Hematopoietic multipotent progenitor cell treated with erythropoietin and hydrocortisone succinate and interleukin-3 and kit ligand, for 17 days (in vitro differentiated cells): ENCODE data around the gene FOXP2.

Experiments used
- DNase-seq: peaks from one replicate; pipeline ENCODE4 v3.0.0-alpha.2; 2015; ENCODE audit warnings: low spot score

FOXP2 gene

DNA sequence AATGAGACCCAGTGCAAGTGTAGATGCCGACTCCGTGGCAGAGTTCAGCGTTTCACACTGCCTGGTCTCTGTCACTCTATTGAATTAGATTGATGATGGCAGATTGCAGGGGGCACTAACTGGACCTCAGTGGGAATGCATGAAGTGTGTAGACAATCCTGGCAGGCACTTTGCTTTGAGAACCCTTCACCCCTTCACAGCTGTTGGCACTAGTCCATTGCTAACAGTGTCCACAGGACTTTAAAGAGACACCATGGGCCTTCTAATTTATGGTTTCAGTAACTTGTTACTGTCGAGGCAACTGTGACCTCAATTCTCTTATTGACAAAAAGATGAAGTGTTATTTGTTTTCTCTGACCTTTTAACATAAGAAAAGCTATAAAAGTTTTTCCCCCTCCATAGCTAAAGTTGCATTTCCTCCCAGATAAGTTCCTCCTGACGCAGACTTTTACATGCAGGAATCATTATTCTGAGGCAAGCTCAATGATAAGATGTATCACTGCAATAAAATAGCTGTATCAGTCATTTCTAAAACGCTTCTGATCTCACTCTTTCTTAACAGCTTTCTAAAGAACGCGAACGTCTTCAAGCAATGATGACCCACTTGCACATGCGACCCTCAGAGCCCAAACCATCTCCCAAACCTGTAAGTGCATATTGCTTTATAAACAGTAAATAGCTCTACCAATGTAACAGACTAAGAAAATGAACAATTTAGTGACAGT lies 238.9 kb downstream of the FOXP2 start:
- no peak for DNase-seq

DNA sequence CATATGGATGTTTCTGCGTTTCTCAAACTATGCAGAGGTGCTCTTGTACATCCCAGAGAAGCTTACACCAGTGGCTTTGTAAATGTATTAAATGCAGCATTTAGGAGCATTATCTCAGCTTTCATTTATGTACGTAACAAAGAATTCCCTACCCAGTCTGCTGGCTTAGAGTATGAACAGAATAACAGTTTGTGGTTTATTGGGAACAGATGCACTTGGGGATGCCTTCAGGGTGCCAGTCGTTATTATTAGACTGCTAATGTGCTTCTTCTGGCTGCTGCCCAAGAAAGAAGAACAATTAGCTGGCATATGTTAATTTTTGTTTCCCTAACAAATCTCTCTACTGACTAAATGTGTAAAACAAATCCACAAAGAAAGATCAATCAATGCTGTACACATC lies 241.9 kb downstream of the FOXP2 start:
- DNase-seq = no peak

DNA sequence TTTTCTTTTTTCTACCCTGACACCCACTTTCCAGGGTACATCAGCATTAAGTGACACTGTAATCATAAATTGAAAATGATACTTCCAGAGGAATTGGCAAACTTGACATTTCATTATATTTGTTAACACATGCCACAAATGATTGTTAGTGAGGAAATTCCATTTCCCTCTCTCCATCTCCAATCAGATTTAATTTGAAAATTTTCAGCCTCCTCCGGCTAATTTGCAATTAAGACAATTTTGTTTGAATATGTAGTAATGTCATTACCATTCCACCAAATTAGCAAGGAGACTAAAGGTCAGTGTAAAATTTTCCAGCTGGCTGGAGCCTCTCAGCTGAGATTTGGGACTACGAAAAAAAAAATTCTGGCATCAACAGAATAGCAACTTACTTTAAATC lies 242.7 kb downstream of the FOXP2 start:
- DNase-seq = no peak

DNA sequence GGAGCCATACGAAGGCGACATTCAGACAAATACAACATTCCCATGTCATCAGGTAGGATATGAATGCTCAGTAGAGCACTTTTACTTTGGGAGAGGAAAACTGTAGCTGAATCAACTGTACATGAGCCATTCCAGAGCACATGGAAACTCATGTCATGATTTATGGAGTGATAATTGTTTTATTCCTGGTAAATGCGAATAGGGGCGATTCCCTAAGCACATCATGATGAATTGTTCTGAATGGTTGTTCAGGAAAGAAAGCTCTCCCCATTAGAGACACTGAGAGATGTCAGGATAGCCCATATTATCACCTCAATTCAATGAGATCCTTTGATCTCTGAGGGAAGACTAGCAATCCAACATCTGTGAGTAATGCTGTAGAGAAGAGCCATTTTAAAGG lies 243.6 kb downstream of the FOXP2 start:
- DNase-seq = no peak

DNA sequence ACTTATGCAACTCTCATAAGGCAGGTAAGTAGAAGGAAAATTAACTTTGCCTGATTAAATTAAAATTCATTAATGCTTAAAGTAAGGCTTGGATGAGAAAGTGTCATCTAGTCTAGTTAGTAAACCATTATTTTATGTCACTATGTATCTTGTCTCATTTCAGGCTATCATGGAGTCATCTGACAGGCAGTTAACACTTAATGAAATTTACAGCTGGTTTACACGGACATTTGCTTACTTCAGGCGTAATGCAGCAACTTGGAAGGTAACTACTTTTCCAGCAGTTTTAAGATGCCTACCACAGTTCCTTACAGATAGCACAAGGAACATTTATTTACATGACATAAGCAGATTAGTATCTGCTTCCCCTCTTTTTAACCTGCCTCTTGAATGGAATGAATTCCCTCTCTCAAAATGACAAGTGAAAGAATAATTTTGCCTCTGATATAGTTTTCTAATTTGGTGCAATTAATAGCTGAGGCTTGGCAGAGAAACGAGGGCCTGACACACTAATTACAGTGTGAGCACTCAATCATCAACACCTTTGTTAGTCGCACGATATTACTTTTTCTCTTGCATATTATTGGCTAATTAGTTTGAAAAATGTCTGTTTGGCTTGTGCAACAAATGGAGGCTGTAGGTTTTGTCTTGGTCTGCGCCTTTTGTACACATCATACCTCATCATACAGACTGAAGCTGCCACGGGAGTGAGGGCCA lies 245.0 kb downstream of the FOXP2 start:
- DNase-seq = no peak

DNA sequence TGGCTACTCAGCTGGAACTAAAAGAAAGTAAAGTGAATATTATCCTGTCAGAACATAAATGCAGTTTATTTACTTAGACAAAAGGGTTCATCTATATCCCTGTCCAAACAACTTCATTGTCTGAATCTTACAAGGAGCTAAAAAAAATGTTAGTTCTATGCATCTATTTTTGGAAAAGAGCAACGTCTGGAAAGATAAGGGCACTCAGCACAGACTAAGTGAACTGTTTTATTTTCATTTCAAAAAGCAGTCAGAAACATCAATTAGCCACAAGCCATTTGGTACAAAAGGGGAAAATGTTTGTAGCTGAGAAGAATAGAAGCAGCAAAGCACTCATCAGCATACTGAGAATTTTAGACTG lies 245.5 kb downstream of the FOXP2 start:
- DNase-seq = no peak

DNA sequence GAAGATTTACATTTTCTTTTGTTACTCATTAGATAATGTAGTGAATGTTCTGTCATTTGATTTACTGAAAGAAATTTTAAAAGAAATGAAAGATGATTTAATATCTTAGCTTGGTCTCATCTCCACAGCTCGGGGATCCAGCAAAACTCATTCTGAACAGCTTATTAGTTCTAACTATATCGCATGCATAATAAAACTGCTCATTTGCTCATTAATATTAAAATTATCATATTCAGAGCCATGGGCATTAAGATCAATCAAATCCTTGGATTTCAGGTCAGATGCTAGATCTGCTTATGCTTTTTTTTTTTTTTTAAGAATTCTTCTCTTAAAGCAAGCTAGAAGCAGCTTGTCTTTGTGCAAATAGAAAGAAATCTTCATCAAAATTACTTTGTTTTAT lies 246.1 kb downstream of the FOXP2 start:
- DNase-seq = no peak

DNA sequence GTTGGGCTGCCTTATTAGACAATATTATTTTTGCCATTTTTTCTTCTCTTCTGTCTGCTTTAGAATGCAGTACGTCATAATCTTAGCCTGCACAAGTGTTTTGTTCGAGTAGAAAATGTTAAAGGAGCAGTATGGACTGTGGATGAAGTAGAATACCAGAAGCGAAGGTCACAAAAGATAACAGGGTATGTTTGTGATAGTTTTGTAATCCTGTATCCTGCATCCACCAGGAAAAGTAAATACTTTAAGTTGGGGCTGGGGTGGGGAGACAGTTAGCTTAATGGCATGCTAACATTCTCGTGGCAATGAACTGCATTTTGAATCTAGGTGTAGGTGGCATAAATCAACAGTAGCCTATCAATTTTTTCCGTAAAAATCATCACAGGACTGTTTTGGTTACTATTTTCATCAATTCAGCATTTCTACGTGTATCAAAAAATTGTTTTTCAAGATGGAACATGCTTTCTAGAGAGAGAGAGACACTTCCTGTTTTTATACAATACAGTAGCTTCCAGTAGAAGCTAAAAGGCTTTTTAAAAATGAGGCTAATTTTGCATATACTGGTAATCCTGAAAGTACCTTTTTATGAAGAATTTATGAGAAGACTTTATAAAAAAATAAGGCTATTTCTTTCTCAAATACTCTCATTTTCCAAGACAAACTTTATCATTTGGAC lies 247.5 kb downstream of the FOXP2 start:
- no peak for DNase-seq

DNA sequence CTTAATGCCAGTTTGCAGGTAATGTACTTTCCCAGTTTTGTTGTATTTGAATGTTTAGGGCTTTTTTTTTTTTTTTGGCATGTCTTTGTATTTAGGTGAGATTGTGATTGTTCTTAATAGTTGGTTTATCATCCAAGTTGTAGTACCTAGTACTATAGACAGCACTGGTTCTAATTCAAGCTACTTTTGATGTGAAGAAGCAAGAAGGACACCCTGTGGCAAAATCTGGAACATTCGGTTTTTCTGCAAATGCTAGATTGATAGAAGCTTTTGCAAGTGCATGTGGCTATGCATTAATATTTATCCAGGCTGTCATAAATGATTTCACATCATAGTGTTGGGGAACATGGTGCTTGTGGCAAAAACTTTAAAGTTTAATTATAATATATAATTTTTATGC lies 248.9 kb downstream of the FOXP2 start:
- DNase-seq = no peak

DNA sequence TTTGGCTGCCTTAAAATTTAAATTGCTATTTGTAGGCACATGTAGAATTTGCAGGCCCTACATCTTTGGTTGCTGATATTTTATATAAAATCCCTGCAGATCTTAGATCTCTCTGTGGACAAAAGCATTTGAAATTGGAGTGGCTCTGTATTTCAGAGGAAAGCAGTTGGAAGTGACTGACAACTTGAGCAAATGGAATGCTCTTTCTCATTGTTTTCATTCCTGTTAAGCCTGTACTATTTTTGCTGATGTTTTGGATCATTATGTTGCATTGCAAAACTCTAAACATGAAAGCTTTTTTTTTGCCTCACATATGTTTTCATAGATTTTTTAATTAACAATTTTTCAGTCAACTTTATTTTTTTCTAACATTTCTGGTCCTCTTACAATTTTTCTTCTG lies 256.1 kb downstream of the FOXP2 start:
- DNase-seq = no peak

DNA sequence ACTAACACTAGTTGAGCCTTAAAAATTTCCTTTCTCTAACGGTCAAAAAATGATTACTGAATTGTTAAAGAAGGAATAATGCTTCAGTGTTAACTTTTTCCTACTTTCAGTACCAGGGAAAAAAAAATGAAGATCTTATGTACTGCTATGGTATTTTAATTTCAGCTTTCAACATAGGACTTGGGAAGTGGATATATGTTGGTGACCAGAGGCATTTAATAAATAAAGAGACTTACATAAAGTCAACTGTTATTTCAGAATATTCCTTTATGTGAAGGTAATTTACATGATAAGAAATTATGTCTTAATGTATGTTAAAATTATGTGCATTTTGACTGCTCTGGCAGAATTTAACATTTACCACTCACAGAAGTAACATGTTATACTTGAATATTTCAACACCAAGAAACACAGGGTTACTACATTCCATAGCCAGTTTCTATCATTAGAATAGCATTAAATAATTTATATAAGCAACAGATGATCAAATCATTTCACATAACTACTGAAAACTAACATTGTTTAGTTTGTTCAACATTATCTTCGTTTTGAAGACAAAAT lies 257.0 kb downstream of the FOXP2 start:
- no peak for DNase-seq

DNA sequence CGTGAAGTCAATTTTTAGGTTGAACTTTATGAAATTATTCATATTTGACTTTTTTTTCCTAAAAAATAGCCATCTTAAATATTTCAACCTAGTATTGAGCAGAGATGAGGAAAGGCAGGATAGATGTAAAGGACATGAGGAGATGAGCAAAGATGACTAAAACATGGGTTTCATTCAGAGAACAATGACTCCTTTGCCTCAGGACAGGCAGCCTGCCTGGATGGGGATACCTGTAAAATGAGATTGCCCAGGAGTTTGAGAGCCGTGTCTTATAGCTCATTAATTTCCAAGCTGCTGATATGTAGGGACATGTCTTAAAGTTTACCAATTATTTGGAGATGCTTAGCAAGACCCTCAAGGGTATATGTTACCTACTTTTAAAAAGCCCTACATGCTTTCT lies 263.5 kb downstream of the FOXP2 start:
- no peak for DNase-seq

DNA sequence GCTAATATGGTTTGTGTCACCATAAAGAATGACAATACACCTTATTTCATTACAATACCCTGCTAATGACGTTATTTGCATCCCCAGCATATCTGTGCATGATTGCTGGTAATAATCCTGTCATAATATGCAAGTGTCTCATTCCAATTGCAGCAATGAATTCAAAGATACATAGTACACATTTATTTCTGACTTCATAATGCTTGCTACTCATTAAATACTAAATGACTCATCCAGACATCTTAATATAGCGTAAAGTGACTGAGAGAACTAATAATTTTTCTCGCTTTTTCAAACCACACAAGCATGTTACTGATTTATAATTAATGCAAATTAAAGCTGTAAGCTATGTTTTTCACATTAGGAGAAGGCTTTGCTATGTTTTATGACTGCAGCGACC lies 272.6 kb downstream of the FOXP2 start:
- DNase-seq = no peak

DNA sequence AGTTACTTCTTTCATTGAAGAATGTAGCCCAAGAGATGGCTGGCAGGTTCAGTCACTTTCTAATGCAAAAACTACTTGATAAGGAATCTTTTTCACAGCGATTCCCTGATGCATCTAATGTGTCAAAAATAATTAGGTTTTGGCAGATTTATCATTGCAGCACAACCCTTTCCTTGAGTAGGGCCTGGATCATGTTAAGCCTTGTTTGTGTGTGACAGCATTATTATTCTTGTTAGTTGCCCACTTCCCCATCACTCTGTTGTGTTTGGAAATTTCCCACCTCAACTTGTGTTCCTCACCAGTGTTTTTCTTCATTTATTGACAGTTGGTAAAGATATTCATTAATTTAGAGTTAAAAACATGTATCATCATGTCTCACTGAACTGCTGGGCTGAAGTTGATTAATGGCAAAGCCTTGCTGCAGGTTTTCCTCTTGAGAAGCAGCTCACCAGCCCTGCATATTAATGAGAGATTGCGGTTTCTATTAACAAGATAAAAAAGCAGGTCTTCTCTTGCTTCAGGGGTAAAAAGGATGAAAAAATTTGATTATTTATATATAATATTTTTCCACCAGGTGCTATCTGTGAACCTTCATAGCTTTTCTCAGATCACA lies 273.9 kb downstream of the FOXP2 start:
- no peak for DNase-seq

DNA sequence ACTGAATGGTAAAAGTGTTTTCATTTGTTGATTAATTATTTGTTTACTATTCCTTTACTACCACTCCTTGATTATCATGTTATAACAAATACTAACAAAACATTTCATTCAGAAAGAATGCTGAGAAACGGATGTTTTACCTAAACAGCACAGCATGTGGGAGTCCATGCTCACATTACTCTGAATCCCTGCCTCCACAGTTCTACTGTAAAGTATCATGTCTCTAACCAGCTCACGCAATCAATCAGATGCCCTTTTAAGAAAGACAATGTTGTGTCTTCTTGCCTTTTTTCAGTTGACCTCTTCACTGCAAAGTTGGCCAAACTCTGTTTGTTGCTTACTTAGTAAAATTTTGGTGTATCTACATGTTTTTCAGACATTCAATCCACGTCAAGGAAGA lies 274.8 kb downstream of the FOXP2 start:
- no peak for DNase-seq

DNA sequence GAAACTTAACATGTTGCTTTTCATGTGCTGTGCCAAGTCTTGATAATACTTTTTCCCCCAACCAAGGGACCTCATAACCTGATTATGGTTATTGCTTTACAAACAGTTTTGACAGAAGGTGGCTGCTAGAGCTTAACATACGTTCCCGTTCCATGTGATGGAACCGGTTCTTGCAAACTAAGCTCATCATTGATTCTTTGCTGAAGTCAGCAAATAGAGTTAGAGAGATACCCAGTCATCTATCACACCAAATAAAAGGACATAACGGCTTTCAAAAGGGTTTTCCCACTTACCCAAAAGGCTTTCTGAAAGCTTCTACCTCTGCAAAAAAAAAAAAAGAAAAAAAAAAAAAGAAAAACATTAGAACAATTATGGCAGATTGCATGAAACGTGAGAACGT lies 277.0 kb downstream of the FOXP2 start:
- DNase-seq = no peak

DNA sequence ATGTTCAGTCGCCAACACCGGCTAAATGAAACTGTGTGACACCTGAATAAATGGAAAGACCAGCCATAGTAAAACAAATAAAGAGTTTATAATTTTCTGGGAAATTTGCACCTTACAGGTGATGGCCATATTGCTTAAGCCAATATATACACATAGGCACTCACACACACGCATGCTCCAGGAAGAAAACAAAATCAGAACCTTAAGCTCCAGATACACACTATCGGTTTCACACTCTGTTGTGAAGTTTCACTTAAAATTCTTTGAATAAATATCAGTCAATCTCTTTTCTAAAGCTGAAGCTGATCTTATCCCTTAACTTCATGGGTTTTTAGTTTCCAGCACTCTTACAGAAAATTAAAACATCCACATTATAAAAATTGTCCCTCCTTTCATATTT lies 280.6 kb downstream of the FOXP2 start:
- DNase-seq = no peak

DNA sequence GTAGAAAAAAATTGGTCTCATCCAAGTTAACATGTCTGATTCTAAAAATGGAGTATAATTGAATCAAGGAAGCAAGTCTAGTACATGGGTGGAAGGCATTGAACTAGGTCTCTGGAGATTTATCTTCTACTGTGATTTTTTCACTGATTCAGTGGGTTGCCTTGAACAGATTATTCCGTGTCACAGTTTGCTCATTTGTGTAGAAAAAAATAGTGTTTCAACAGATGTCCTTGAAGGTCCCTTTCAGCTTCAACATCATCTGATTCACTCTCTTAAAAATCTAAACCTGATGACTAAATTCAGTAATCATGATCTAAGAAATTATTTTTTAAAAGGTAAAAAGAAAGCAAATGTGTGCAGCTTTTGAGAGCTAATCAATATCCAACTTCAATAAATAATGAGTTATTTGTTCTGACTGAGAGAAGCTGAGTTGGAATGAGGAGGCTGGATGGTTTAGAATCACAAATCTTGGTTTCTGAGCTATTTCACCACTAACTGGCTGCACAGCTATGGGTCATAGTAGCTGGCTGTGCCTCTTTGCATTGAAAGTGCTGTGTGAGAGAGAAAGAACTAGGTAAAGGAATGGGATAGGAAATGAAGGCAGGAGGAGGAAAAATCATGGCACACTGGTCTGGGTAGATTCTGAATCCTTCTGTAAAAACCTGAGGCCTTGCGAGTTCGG lies 285.8 kb downstream of the FOXP2 start:
- DNase-seq = no peak

DNA sequence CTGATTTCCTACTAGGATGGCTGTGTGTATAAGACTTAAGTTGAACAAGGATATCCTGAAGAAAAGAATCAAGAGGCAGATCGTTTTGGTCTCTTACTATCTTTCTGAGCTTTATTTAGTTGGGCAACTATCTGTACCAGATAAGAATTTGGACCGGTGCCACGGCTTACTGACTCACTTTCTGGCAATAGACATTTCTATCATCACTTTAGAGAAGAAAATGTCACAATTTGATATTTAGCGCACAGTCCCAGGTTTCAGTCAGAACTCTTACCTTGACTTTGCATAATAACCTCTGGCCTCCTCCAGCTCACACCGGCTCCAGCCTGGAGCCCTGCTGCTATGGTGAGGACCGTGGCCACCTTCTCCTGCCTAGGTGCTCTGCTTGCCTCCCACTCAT lies 289.1 kb downstream of the FOXP2 start:
- no peak for DNase-seq

DNA sequence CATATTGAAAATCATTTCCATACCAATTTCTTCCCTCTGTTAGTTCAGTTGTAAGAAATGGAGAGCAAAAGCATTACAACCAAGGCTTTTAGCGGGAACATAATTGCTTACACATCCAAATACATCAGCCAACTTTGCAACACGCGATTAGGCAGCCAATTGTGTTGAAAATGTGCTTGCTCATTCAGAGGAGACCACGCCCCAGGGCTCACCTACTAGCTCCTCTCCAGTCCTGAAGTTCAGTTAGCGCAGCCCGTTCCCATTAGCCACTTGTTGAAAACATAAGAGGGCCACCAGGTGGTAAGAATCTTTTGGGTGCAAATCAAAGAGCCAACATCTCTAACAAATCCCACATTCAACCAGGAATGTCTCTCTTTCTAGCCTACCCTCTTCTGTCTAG lies 294.0 kb downstream of the FOXP2 start:
- DNase-seq = no peak

DNA sequence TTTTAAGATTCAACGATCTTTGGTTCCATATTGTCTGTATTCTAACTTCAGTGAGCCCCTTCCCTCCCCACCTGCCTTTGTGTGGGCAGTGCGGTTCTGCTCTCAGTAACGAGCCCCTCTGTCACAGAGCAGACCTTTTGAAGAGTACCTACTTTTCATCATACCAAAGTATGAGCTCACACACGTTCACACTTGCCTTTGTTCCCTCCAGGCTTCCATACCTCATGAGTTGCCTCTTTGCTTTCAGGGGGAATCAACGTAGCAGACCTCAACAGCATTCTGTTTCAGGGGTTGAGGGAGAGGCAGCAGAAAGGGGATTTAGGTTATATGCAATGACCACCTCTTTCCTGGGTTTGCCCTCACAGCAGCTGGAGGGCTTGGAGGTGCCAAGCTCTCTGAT lies 295.9 kb downstream of the FOXP2 start:
- DNase-seq = no peak

DNA sequence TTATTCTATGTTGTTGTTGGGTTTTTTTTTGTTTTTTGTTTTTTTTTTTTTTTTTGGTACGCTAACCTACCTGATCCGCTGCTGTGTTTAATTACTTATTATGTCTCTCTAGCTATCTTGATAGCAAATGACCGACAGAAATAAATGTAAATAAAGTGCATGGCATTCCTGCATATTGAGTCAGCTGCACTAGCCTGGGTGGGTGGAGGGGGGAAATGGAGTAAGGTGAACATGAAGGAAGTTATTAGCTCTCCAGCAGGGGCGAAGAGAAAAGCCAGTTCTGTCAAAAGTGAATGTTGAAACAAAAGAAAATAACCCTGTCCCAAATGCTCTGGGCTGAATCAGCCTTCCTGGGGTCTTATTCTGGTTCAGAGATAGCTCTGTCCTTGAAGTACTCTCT lies 296.6 kb downstream of the FOXP2 start:
- no peak for DNase-seq
